GM18520 (cell line): ENCODE data around the gene TP53BP1.
A peak's percentile ranks its signal among the peaks of the same experiment; 100 is the strongest.
"Not testable (repeated sequence)": the region's sequence is repeated elsewhere in the genome, so short reads cannot be mapped to it uniquely, and the experiment has no call there.

Experiments used
- ATAC-seq: cut with Tn5 transposase; IDR thresholded peaks from one replicate; pipeline ENCODE4 v1.9.1; 2021; ENCODE audit not compliant: unreplicated experiment

The TP53BP1 gene

GRCh38 chr15:43492673-43493601 is at the start of gene TP53BP1:
TSS of gene TP53BP1 (minus strand) at chr15:43493156. CDS start at chr15:43493043, 113 bp downstream.
- peak; percentile 91 for ATAC-seq

DNA sequence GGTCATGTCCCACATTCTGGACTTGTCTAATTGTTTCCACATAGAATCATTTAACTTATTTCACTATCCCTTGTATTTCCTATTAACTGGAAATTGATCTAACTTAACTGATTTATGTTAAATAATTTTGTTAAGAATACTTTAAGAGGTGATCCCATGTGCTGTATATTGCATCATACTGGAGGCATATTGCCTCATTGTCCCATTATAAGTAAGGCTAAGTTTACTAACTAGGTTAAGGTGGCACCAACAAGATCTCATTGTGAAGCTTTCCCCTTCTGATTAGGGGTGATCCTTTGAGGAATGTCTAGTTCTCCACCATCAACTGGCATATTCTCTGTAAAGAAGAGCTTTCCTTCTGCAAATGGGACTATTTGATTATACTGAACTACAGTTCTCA is 48.8 kb upstream of the TP53BP1 start:
- ATAC-seq = no peak

- no peak for ATAC-seq
Measured at GRCh38 chr15:43538091-43538490, 45.1 kb upstream of the TP53BP1 start.

DNA sequence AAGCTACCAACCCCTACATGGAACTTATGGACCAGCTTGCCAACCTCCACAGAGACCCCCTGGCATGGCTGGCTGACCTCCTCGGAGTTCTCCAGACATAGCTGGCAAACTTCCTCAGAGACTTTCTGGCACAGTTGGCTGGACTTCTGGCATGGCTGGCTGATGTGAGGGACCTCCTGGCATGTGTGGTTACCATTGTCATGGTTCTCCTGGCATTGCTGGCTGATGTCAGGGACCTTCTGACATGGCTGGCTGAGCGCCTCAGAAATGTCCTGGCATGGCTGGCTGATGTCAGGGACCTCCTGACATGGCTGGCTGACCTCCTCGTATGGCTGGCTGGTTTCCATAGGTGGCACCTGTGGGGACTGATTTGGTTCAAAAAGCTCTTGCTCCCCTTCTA is 41.9 kb upstream of the TP53BP1 start:
- no peak for ATAC-seq

- ATAC-seq = not testable (repeated sequence)
Measured at GRCh38 chr15:43532826-43533225, 39.9 kb upstream of the TP53BP1 start.

- no peak for ATAC-seq
Measured at GRCh38 chr15:43531018-43531670, 38.2 kb upstream of the TP53BP1 start.

- no peak for ATAC-seq
Measured at GRCh38 chr15:43529587-43530345, 36.8 kb upstream of the TP53BP1 start.

DNA sequence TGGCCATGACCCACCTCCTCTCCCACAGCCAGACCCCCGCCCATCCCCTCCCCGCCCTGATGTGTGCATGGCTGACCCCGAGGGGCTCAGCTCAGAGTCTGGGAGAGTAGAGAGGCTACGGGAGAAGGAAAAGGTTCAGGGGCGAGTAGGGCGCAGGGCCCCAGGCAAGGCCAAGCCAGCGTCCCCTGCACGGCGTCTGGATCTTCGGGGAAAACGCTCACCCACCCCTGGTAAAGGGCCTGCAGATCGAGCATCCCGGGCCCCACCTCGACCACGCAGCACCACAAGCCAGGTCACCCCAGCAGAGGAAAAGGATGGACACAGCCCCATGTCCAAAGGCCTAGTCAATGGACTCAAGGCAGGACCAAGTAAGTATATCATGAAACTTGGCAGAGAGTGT is 36.2 kb upstream of the TP53BP1 start:
- no peak for ATAC-seq

GRCh38 chr15:43528542-43529007 is 35.6 kb upstream of the TP53BP1 start:
- no peak for ATAC-seq

- ATAC-seq = no peak
Measured at GRCh38 chr15:43527802-43528541, 35.0 kb upstream of the TP53BP1 start.

- ATAC-seq = no peak
Measured at GRCh38 chr15:43527016-43527801, 34.3 kb upstream of the TP53BP1 start.

- no peak for ATAC-seq
Measured at GRCh38 chr15:43526261-43526930, 33.4 kb upstream of the TP53BP1 start.

DNA sequence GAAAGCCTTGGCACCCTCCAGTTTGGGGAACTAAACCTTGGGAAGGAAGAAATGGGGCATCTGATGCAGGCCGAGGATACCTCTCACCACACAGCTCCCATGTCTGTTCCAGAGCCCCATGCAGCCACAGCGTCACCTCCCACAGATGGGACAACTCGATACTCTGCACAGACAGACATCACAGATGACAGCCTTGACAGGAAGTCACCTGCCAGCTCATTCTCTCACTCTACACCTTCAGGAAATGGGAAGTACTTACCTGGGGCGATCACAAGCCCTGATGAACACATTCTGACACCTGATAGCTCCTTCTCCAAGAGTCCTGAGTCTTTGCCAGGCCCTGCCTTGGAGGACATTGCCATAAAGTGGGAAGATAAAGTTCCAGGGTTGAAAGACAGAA is 32.2 kb upstream of the TP53BP1 start:
- no peak for ATAC-seq

DNA sequence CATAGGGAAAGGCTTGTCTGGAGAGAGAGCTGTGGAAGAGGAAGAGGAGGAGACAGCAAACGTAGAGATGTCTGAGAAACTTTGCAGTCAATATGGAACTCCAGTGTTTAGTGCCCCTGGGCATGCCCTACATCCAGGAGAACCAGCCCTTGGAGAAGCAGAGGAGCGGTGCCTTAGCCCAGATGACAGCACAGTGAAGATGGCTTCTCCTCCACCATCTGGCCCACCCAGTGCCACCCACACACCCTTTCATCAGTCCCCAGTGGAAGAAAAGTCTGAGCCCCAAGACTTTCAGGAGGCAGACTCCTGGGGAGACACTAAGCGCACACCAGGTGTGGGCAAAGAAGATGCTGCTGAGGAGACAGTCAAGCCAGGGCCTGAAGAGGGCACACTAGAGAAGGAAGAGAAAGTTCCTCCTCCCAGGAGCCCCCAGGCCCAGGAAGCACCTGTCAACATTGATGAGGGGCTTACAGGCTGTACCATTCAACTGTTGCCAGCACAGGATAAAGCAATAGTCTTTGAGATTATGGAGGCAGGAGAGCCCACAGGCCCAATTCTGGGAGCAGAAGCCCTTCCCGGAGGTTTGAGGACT is 31.4 kb upstream of the TP53BP1 start:
- no peak for ATAC-seq

GRCh38 chr15:43523646-43524045 is 30.7 kb upstream of the TP53BP1 start:
- ATAC-seq = no peak

- no peak for ATAC-seq
Measured at GRCh38 chr15:43522247-43522646, 29.3 kb upstream of the TP53BP1 start.

- no peak for ATAC-seq
Measured at GRCh38 chr15:43521419-43521818, 28.5 kb upstream of the TP53BP1 start.

- no peak for ATAC-seq
Measured at GRCh38 chr15:43520138-43520537, 27.2 kb upstream of the TP53BP1 start.

GRCh38 chr15:43519196-43519595 is 26.2 kb upstream of the TP53BP1 start:
- no peak for ATAC-seq
